K562 (cell line): ENCODE data around the gene MTHFSD. TPM values are rescaled to one million over a fixed set of nuclear protein-coding genes. Genes with fewer than 3 reads are reported as not detected.
A peak's percentile ranks its signal among the peaks of the same experiment; 100 is the strongest.

Experiments used
- ATAC-seq: fragments of 200-7000 bp; cut with Tn5 transposase; 3 replicates; pipeline ENCODE4 v1.9.1; 2020; ENCODE audit warnings: moderate library complexity
- BruUV-seq: library from RNA; stranded (reverse); fragments of 400-500 nt; replicated peaks from 2 replicates; lab custom pipeline; 2021; lab: Mats Ljungman, UMichigan
- CTCF ChIA-PET: fragments of 300-600 bp; formaldehyde crosslinking; extraction: SDS; loops from one replicate; lab custom pipeline; 2021; ENCODE audit warnings: low intra/inter-chr PET ratio; lab: Yijun Ruan, JAX
- POLR2A ChIA-PET: fragments of 300-600, 350-650 bp; sonication (Branson Sonifier 250); formaldehyde crosslinking; extraction: SDS; loops from one replicate; lab custom pipeline; 2021; ENCODE audit warnings: antibody characterized with exemption, inconsistent platforms; lab: Yijun Ruan, JAX
- DNase-seq, 4 experiments: peaks; one replicate each; pipeline versions ENCODE4 v3.0.0 to v3.0.0-alpha.2; 2011 to 2018; ENCODE audit warnings: low spot score in 3 of 4, mixed read lengths in 3 of 4; ENCODE audit errors: extremely low read depth in 1 of 4
- FAIRE-seq: peaks from 2 replicates; lab custom pipeline; 2011; peaks lifted over from hg19 to GRCh38; lab: Jason Lieb, UNC
- H2AFZ ChIP-seq: 2 replicates; pipeline ENCODE4 v1.6.0; 2011; ENCODE audit warnings: low read depth, low read length, control low read depth, inconsistent platforms
- H3K27ac ChIP-seq: fragments of 200-600 bp; 3 replicates; pipeline ENCODE4 v1.8.0; 2011; ENCODE audit warnings: low read depth, mild to moderate bottlenecking, control low read depth, inconsistent platforms, low read length, moderate library complexity, mixed read lengths; ENCODE audit errors: extremely low read depth
- H3K27me3 ChIP-seq, 2 experiments: fragments of 300-600 bp in 1 of 2; 2 replicates in 1 of 2; 3 replicates in 1 of 2; pipeline versions ENCODE4 v1.6.0 to v1.8.0; 2011; ENCODE audit warnings: inconsistent platforms in 2 of 2, low read length in 2 of 2, mild to moderate bottlenecking in 1 of 2, mixed read lengths in 1 of 2, moderate library complexity in 1 of 2; ENCODE audit not compliant: control insufficient read depth in 2 of 2, insufficient read depth in 2 of 2
- H3K36me3 ChIP-seq: fragments of 300-600 bp; 3 replicates; pipeline ENCODE4 v1.8.0; 2011; ENCODE audit warnings: mild to moderate bottlenecking, low read length, inconsistent platforms; ENCODE audit not compliant: control insufficient read depth, insufficient read depth
- H3K4me1 ChIP-seq, 2 experiments: fragments of 200-600 bp in 1 of 2; replicated peaks in 1 of 2; 2 replicates in 1 of 2; 3 replicates in 1 of 2; pipeline versions ENCODE4 v1.5.1 to v1.8.0; 2011; ENCODE audit warnings: inconsistent platforms in 2 of 2, low read length in 2 of 2, mild to moderate bottlenecking in 1 of 2, mixed read lengths in 1 of 2, moderate library complexity in 1 of 2; ENCODE audit not compliant: control insufficient read depth in 2 of 2, insufficient read depth in 2 of 2
- H3K4me2 ChIP-seq: 2 replicates; pipeline ENCODE4 v1.6.1; 2011; ENCODE audit warnings: low read length, control low read depth, inconsistent platforms, mixed read lengths; ENCODE audit not compliant: insufficient read depth
- H3K4me3 ChIP-seq: fragments of 200-600 bp; sonication (generic), shearing (Covaris generic); 2 replicates; pipeline ENCODE4 v1.5.1; 2016; ENCODE audit warnings: control low read depth, inconsistent platforms
- H3K79me2 ChIP-seq: fragments of 200-600 bp; 3 replicates; pipeline ENCODE4 v1.8.0; 2011; ENCODE audit warnings: low read length, inconsistent platforms; ENCODE audit not compliant: control insufficient read depth, insufficient read depth
- H3K9ac ChIP-seq, 2 experiments: 2 replicates each; pipeline versions ENCODE4 v1.6.0 to v1.6.1; 2011; ENCODE audit warnings: low read depth in 2 of 2, low read length in 2 of 2, control low read depth in 1 of 2, inconsistent platforms in 1 of 2, mild to moderate bottlenecking in 1 of 2, mixed read lengths in 1 of 2; ENCODE audit not compliant: insufficient read depth in 1 of 2
- H3K9me1 ChIP-seq: one replicate; pipeline ENCODE4 v1.6.0; 2011; ENCODE audit warnings: inconsistent platforms, mild to moderate bottlenecking, low read length, moderate library complexity; ENCODE audit not compliant: control insufficient read depth, insufficient read depth
- H3K9me3 ChIP-seq: replicated peaks from 2 replicates; pipeline ENCODE4 v1.5.1; 2011; ENCODE audit warnings: low read depth, low read length, inconsistent platforms; ENCODE audit not compliant: control insufficient read depth, insufficient read depth
- H4K20me1 ChIP-seq: replicated peaks from 2 replicates; pipeline ENCODE4 v1.6.1; 2011; ENCODE audit warnings: low read length, inconsistent platforms, mixed read lengths; ENCODE audit not compliant: control insufficient read depth, insufficient read depth
- MTA3 ChIP-seq: fragments of 450-650 bp; formaldehyde crosslinking; IDR thresholded peaks from 2 replicates; pipeline ENCODE4 v1.6.1; 2017; ENCODE audit warnings: mild to moderate bottlenecking, borderline replicate concordance
- NFYB ChIP-seq: IDR thresholded peaks from 2 replicates; pipeline ENCODE4 v1.6.1; 2011; ENCODE audit warnings: mild to moderate bottlenecking, moderate library complexity; ENCODE audit not compliant: insufficient read length; ENCODE audit errors: extremely low read depth
- NR2C2 ChIP-seq, 2 experiments: fragments of 200-800 bp in 1 of 2; sonication (Bioruptor generic) in 1 of 2; sonication (generic) in 1 of 2; formaldehyde crosslinking in 1 of 2; IDR thresholded peaks; 2 replicates each; pipeline versions ENCODE4 v1.6.1 to v1.8.0; 2016 to 2022; ENCODE audit warnings: mild to moderate bottlenecking in 1 of 2, missing compliant biosample characterization in 1 of 2, missing genetic modification characterization in 1 of 2, missing genetic modification reagents in 1 of 2
- WGBS: fragments of 100-300 bp; shearing (Covaris generic); methylation state at CpG from one replicate; pipeline ENCODE4 v1.1.6; 2016; ENCODE audit warnings: low coverage, mixed read lengths; ENCODE audit not compliant: insufficient coverage; ENCODE audit errors: missing lambda C conversion rate; 5-methylcytosine and 5-hydroxymethylcytosine counted together
- in situ Hi-C: fragments of 300-500 bp; cut with MboI; formaldehyde crosslinking; loops from 4 replicates; pipeline ENCODE4 v1.15.0; 2018; ENCODE audit warnings: inconsistent platforms, mixed read lengths
- intact Hi-C: fragments of 100-400 bp; cut with micrococcal nuclease; formaldehyde crosslinking; loops from 2 replicates; pipeline ENCODE4 v1.14.2; 2022
- polyA plus RNA-seq, 8 experiments: library from polyadenylated mRNA; depleted of rRNA in 4 of 8; stranded (reverse) in 5 of 8; unstranded in 3 of 8; fragments of >200 nt; fragmentation: Nextera tagmentation in 2 of 8; fragmentation: Illumina TruSeq in 1 of 8; extraction: Ambion mirVana in 2 of 8; extraction: Trizol in 1 of 8; gene quantifications; 2 replicates each; pipeline versions ENCODE4 v1.2.1 to v1.2.3, GENCODE V29; 2011 to 2014; ENCODE audit warnings: inconsistent platforms in 1 of 8, missing spikeins in 1 of 8
- total RNA-seq, 7 experiments: library from RNA; depleted of rRNA in 6 of 7; stranded (reverse); fragments of >200 nt in 6 of 7; fragmentation: Illumina TruSeq in 2 of 7; extraction: Trizol in 2 of 7; gene quantifications; 2 replicates each; pipeline versions ENCODE4 v1.2.1 to v1.2.3, GENCODE V29; 2011 to 2021; ENCODE audit warnings: low replicate concordance in 1 of 7
- TF ChIP-seq, protein P1 (sequence below): fragments of 450-650 bp; IDR thresholded peaks from 2 replicates; pipeline ENCODE4 v1.6.1; 2014; ENCODE audit warnings: low read depth, mild to moderate bottlenecking, moderate library complexity, borderline replicate concordance
- TF ChIP-seq, protein P2 (sequence below): fragments of 450-650 bp; formaldehyde crosslinking; IDR thresholded peaks from 2 replicates; pipeline ENCODE4 v1.4.0; 2020; ENCODE audit warnings: mild to moderate bottlenecking, mixed read lengths

MTHFSD gene
- total and polyA plus RNA-seq, 9 of the 15 experiments (the other 6 are each of a cell fraction or from before 2014, with no cell fraction given) = 3.2 to 20.2 (median 12.0) TPM

DNA sequence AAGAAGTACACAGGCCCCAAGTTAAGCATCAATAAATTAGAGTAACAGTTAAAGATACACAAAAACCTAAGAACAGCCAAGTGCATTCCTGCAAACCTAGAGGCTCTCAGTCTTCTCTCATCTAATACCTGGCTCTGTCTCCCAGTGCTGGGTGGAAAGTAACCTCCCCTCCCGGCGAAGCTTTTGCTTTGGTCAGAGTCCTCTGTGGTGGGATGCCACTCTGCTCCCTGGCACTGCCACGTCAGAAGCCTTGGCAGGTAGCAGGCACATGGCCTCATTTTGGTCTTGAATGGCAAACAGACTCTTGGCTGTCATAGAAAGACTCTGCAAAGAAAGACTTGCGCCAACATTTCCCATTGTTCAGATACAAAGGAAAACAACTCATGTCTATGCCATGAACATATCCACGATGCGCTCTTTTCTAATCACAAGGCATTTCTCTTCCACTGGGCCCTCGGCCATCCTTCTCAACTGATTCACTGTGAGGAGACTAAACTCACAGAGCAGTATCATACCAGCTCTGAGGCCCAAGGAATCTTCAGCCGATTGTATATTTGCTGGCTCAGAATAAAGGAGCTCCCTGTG lies 21.2 kb downstream of the MTHFSD start:
- Histone ChIP-seq H3K4me3 (no peak overlapping the region), H3K27me3 (no peaks in the 10 kb centered on the region), H3K9me3 (no peaks in the 10 kb centered on the region), H3K9me1 (peaks cover 3% of the 10 kb centered on the region), H4K20me1 (no peaks in the 10 kb centered on the region), H3K79me2 (no peaks in the 10 kb centered on the region), H3K27ac (no peak overlapping the region), H3K36me3 (peaks cover 9% of the 10 kb centered on the region; the same call in 1 of the 3 replicates), H3K4me1 (no peaks in the 10 kb centered on the region), H2AFZ (no peak overlapping the region)
- in situ Hi-C loops = no loop called here
- DNase-seq = no peak
- ATAC-seq = no peak
- TF ChIP-seq, protein P1, sequence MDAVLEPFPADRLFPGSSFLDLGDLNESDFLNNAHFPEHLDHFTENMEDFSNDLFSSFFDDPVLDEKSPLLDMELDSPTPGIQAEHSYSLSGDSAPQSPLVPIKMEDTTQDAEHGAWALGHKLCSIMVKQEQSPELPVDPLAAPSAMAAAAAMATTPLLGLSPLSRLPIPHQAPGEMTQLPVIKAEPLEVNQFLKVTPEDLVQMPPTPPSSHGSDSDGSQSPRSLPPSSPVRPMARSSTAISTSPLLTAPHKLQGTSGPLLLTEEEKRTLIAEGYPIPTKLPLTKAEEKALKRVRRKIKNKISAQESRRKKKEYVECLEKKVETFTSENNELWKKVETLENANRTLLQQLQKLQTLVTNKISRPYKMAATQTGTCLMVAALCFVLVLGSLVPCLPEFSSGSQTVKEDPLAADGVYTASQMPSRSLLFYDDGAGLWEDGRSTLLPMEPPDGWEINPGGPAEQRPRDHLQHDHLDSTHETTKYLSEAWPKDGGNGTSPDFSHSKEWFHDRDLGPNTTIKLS = no peak
- TF ChIP-seq MTA3 (no peak), NR2C2 (CRISPR knock-in tag; IDR thresholded peaks at IDR 0.05) (no peak), NR2C2 (tag; IDR thresholded peaks at IDR 0.05) (no peak), NFYB (no peak)
- TF ChIP-seq, protein P2, sequence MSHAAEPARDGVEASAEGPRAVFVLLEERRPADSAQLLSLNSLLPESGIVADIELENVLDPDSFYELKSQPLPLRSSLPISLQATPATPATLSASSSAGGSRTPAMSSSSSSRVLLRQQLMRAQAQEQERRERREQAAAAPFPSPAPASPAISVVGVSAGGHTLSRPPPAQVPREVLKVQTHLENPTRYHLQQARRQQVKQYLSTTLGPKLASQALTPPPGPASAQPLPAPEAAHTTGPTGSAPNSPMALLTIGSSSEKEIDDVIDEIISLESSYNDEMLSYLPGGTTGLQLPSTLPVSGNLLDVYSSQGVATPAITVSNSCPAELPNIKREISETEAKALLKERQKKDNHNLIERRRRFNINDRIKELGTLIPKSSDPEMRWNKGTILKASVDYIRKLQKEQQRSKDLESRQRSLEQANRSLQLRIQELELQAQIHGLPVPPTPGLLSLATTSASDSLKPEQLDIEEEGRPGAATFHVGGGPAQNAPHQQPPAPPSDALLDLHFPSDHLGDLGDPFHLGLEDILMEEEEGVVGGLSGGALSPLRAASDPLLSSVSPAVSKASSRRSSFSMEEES (CRISPR knock-in tag) = no peak
- TF ChIP-seq, all 486 proteins: peak for 0
- CTCF ChIA-PET = no interaction called here
- FAIRE-seq = peak; percentile 51
- no peak overlapping the region for H3K9ac ChIP-seq
- POLR2A ChIA-PET = no interaction called here
- BruUV-seq = no TSS peak
- intact Hi-C loops = no loop called here
- no peak overlapping the region for H3K4me2 ChIP-seq
- 76% methylated on average over 8 of the region's 8 CpGs for WGBS
